SU-DHL-6 (cell line): Measurements from ENCODE around the gene ARHGAP6.

ENCODE experiments used
- H2AFZ ChIP-seq: fragments of 200-600 bp; sonication (generic); 2 replicates; pipeline ENCODE4 v1.6.1; 2014; ENCODE audit warnings: low read depth, mild to moderate bottlenecking, moderate library complexity, mixed read lengths, antibody characterized with exemption, low read length; ENCODE audit not compliant: severe bottlenecking
- H3F3A ChIP-seq: fragments of 200-600 bp; shearing (Covaris generic); 2 replicates; pipeline ENCODE4 v1.6.0; 2016; ENCODE audit warnings: antibody characterized with exemption, mild to moderate bottlenecking; ENCODE audit not compliant: insufficient read depth
- H3K27ac ChIP-seq: fragments of 200-600 bp; sonication (generic); 2 replicates; pipeline ENCODE4 v1.5.1; 2016; ENCODE audit warnings: low read depth, mild to moderate bottlenecking, low read length, moderate library complexity, mixed read lengths
- H3K27me3 ChIP-seq: fragments of 200-600 bp; sonication (generic), shearing (Covaris generic); 2 replicates; pipeline ENCODE4 v1.6.0; 2014; ENCODE audit warnings: mild to moderate bottlenecking, low read length
- H3K36me3 ChIP-seq: fragments of 200-600 bp; sonication (generic); 2 replicates; pipeline ENCODE4 v1.6.1; 2014; ENCODE audit warnings: mild to moderate bottlenecking, low read length, mixed read lengths
- H3K4me2 ChIP-seq: fragments of 300-600, 200-600 bp; shearing (Covaris generic), sonication (generic); 2 replicates; pipeline ENCODE4 v1.6.0; 2014; ENCODE audit warnings: low read length, low read depth, mild to moderate bottlenecking; ENCODE audit not compliant: poor library complexity, severe bottlenecking
- H3K4me3 ChIP-seq: fragments of 200-600 bp; sonication (generic); 2 replicates; pipeline ENCODE4 v1.5.1; 2014; ENCODE audit warnings: antibody characterized with exemption, low read length, mild to moderate bottlenecking, mixed read lengths; ENCODE audit not compliant: insufficient read depth, poor library complexity, severe bottlenecking
- H3K79me2 ChIP-seq: fragments of 200-600 bp; sonication (generic); 2 replicates; pipeline ENCODE4 v1.6.1; 2014; ENCODE audit warnings: mild to moderate bottlenecking, low read length, moderate library complexity; ENCODE audit not compliant: insufficient read depth
- H3K9ac ChIP-seq: fragments of 200-600 bp; sonication (generic); 2 replicates; pipeline ENCODE4 v1.7.0; 2014; ENCODE audit warnings: mild to moderate bottlenecking, low read length
- H3K9me2 ChIP-seq: fragments of 200-600 bp; sonication (generic); replicated peaks from 2 replicates; pipeline ENCODE4 v1.6.1; 2014; ENCODE audit warnings: low read length; ENCODE audit not compliant: insufficient read depth
- H3K9me3 ChIP-seq: fragments of 200-600 bp; sonication (generic); 2 replicates; pipeline ENCODE4 v1.6.1; 2014; ENCODE audit warnings: low read length, mixed read lengths; ENCODE audit not compliant: insufficient read depth
- H4K20me1 ChIP-seq: fragments of 200-600 bp; sonication (generic); 2 replicates; pipeline ENCODE4 v1.6.1; 2014; ENCODE audit warnings: low read depth, mild to moderate bottlenecking, antibody characterized with exemption, low read length, moderate library complexity, mixed read lengths
- CTCF ChIP-seq: fragments of 200-600 bp; sonication (generic); IDR thresholded peaks from one replicate; pipeline ENCODE4 v1.5.1; 2017; ENCODE audit warnings: antibody characterized with exemption, mild to moderate bottlenecking, low read length, moderate library complexity; ENCODE audit not compliant: insufficient read depth, poor library complexity, severe bottlenecking
- EZH2phosphoT487 ChIP-seq: fragments of 200-600 bp; sonication (generic), shearing (Covaris generic); conservative IDR thresholded peaks from 2 replicates; pipeline ENCODE4 v1.6.1; 2018; ENCODE audit warnings: mild to moderate bottlenecking, antibody characterized with exemption, low read length, moderate library complexity, mixed read lengths

ARHGAP6 gene

DNA sequence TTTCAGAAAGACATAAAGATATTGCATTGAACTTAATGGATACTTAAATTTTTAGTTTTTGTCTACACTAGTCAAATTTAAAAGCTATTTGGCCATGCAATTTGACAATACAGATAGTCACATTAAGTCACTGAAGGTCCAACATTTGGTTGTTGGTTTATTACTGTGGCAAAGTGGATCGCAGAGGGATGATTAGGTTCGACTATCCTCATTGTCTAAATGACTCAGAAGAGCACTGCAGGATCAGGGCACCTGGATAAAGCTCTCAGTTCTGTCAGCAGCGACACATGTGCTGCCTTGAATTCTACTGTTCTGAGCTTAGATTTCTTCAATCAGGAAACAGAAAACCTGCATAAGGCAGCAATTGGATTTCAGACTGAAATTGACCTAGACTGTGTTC lies 241.8 kb downstream of the ARHGAP6 start:
- Histone ChIP-seq H3K9ac (no peak overlapping the region), H3K79me2 (no peaks in the 10 kb centered on the region), H2AFZ (no peak overlapping the region), H3K27ac (no peak overlapping the region), H3K4me3 (no peak overlapping the region), H3K36me3 (no peaks in the 10 kb centered on the region), H3K9me3 (no peaks in the 10 kb centered on the region), H3K27me3 (no peaks in the 10 kb centered on the region), H4K20me1 (no peaks in the 10 kb centered on the region), H3K9me2 (no peaks in the 10 kb centered on the region), H3K4me2 (no peak overlapping the region), H3F3A (no peaks in the 10 kb centered on the region)
- TF ChIP-seq EZH2phosphoT487, result no peak
- TF ChIP-seq CTCF, result no peak

GRCh38 chrX:11423362-11423818 lies 242.3 kb downstream of the ARHGAP6 start:
- Histone ChIP-seq H3K9ac (no peak overlapping the region), H3K27me3 (no peaks in the 10 kb centered on the region), H3K4me3 (no peak overlapping the region), H3K27ac (no peak overlapping the region), H3K36me3 (no peaks in the 10 kb centered on the region), H3K9me2 (no peaks in the 10 kb centered on the region), H3K79me2 (no peaks in the 10 kb centered on the region), H2AFZ (no peak overlapping the region), H3K4me2 (no peak overlapping the region), H3K9me3 (no peaks in the 10 kb centered on the region), H3F3A (no peaks in the 10 kb centered on the region), H4K20me1 (no peaks in the 10 kb centered on the region)
- TF ChIP-seq CTCF (no peak), EZH2phosphoT487 (no peak)

GRCh38 chrX:11422525-11422857 lies 243.2 kb downstream of the ARHGAP6 start:
- Histone ChIP-seq H3K27me3 (no peaks in the 10 kb centered on the region), H3K4me2 (no peak overlapping the region), H4K20me1 (no peaks in the 10 kb centered on the region), H3K9me3 (no peaks in the 10 kb centered on the region), H3K4me3 (no peak overlapping the region), H3F3A (no peaks in the 10 kb centered on the region), H3K36me3 (no peaks in the 10 kb centered on the region), H3K9ac (no peak overlapping the region), H3K27ac (no peak overlapping the region), H3K79me2 (no peaks in the 10 kb centered on the region), H3K9me2 (no peaks in the 10 kb centered on the region), H2AFZ (no peak overlapping the region)
- no peak for TF ChIP-seq EZH2phosphoT487
- TF ChIP-seq CTCF, result no peak

- no peak for TF ChIP-seq EZH2phosphoT487
- no peak for TF ChIP-seq CTCF
- H3K9ac ChIP-seq, result no peak overlapping the region
- no peaks in the 10 kb centered on the region for H3K9me3 ChIP-seq
- H3K36me3 ChIP-seq, result no peaks in the 10 kb centered on the region
- H3K27ac ChIP-seq, result no peak overlapping the region
- no peaks in the 10 kb centered on the region for H3K9me2 ChIP-seq
- no peak overlapping the region for H2AFZ ChIP-seq
- H3K79me2 ChIP-seq, result no peaks in the 10 kb centered on the region
- no peak overlapping the region for H3K4me2 ChIP-seq
- H3K27me3 ChIP-seq, result no peaks in the 10 kb centered on the region
- H4K20me1 ChIP-seq, result no peaks in the 10 kb centered on the region
- no peak overlapping the region for H3K4me3 ChIP-seq
- no peaks in the 10 kb centered on the region for H3F3A ChIP-seq
Observed at GRCh38 chrX:11421805-11422524, 243.8 kb downstream of the ARHGAP6 start.
